Neural cell (in vitro differentiated cells): Measurements from ENCODE around the gene CAPN13. TPM values are rescaled to one million over a fixed set of nuclear protein-coding genes. Genes with fewer than 3 reads are reported as not detected.

ENCODE experiments used
- H2AFZ ChIP-seq: fragments of 200-600, 300-800 bp; sonication (generic), shearing (Covaris generic); 2 replicates; pipeline ENCODE4 v1.6.0; 2014; ENCODE audit warnings: low read depth, mild to moderate bottlenecking, antibody characterized with exemption, low read length, moderate library complexity
- H3F3A ChIP-seq: fragments of 200-600 bp; shearing (Covaris generic); 2 replicates; pipeline ENCODE4 v1.6.1; 2016; ENCODE audit warnings: mild to moderate bottlenecking, moderate library complexity, mixed read lengths, antibody characterized with exemption, low read length; ENCODE audit not compliant: insufficient read depth, poor library complexity, severe bottlenecking
- H3K27ac ChIP-seq: fragments of 200-600, 300-800 bp; sonication (generic), shearing (Covaris generic); 2 replicates; pipeline ENCODE4 v1.5.1; 2014; ENCODE audit warnings: mild to moderate bottlenecking, low read length, moderate library complexity
- H3K27me3 ChIP-seq: fragments of 300-800, 200-600 bp; sonication (generic), shearing (Covaris generic); 2 replicates; pipeline ENCODE4 v1.6.0; 2014; ENCODE audit warnings: mild to moderate bottlenecking, low read depth, low read length, moderate library complexity; ENCODE audit not compliant: insufficient read depth
- H3K36me3 ChIP-seq: fragments of 300-800, 200-600 bp; sonication (generic), shearing (Covaris generic); 2 replicates; pipeline ENCODE4 v1.5.1; 2014; ENCODE audit warnings: mild to moderate bottlenecking, antibody characterized with exemption, low read length, moderate library complexity; ENCODE audit not compliant: insufficient read depth
- H3K4me2 ChIP-seq: fragments of 300-800, 200-600 bp; sonication (generic), shearing (Covaris generic); 2 replicates; pipeline ENCODE4 v1.6.0; 2014; ENCODE audit warnings: mild to moderate bottlenecking, low read length
- H3K4me3 ChIP-seq: fragments of 300-800, 200-600 bp; sonication (generic), shearing (Covaris generic); 2 replicates; pipeline ENCODE4 v1.5.1; 2014; ENCODE audit warnings: mild to moderate bottlenecking, low read length, moderate library complexity
- H3K79me2 ChIP-seq: fragments of 200-600 bp; shearing (Covaris generic); replicated peaks from 2 replicates; pipeline ENCODE4 v1.6.0; 2014; ENCODE audit warnings: mild to moderate bottlenecking, low read length, moderate library complexity; ENCODE audit not compliant: insufficient read depth
- H3K9ac ChIP-seq: fragments of 300-800, 200-600 bp; sonication (generic), shearing (Covaris generic); 2 replicates; pipeline ENCODE4 v1.6.1; 2016; ENCODE audit warnings: mild to moderate bottlenecking, low read length, mixed read lengths
- H3K9me2 ChIP-seq: fragments of 200-600 bp; shearing (Covaris generic); 2 replicates; pipeline ENCODE4 v1.6.1; 2016; ENCODE audit warnings: mild to moderate bottlenecking, low read length, mixed read lengths; ENCODE audit not compliant: insufficient read depth
- H3K9me3 ChIP-seq: fragments of 200-600, 300-800 bp; sonication (generic), shearing (Covaris generic); 2 replicates; pipeline ENCODE4 v1.6.1; 2016; ENCODE audit warnings: mild to moderate bottlenecking, mixed run types, low read length, moderate library complexity, mixed read lengths
- H4K20me1 ChIP-seq: fragments of 200-600 bp; shearing (Covaris generic); 2 replicates; pipeline ENCODE4 v1.6.1; 2016; ENCODE audit warnings: mild to moderate bottlenecking, mixed run types; ENCODE audit not compliant: insufficient read depth
- CTCF ChIP-seq: fragments of 450-650 bp; IDR thresholded peaks from 2 replicates; pipeline ENCODE4 v1.5.1; 2014; ENCODE audit warnings: antibody characterized with exemption, mild to moderate bottlenecking, moderate library complexity; ENCODE audit not compliant: poor library complexity, severe bottlenecking
- EP300 ChIP-seq: fragments of 450-650 bp; conservative IDR thresholded peaks from 2 replicates; pipeline ENCODE4 v1.6.1; 2014; ENCODE audit warnings: antibody characterized with exemption, mild to moderate bottlenecking, moderate library complexity; ENCODE audit not compliant: poor library complexity, severe bottlenecking
- EZH2 ChIP-seq: fragments of 200-600, 300-800 bp; shearing (Covaris generic), sonication (generic); IDR thresholded peaks from 2 replicates; pipeline ENCODE4 v1.6.1; 2014; ENCODE audit warnings: antibody characterized with exemption, low read length, borderline replicate concordance, mild to moderate bottlenecking; ENCODE audit not compliant: insufficient read depth, poor library complexity, severe bottlenecking
- MXI1 ChIP-seq: fragments of 450-650 bp; conservative IDR thresholded peaks from 2 replicates; pipeline ENCODE4 v1.6.1; 2014; ENCODE audit warnings: antibody characterized with exemption, mild to moderate bottlenecking; ENCODE audit not compliant: poor library complexity, severe bottlenecking
- POLR2AphosphoS5 ChIP-seq: IDR thresholded peaks from 2 replicates; pipeline ENCODE4 v1.6.1; 2012
- RAD21 ChIP-seq: fragments of 450-650 bp; conservative IDR thresholded peaks from 2 replicates; pipeline ENCODE4 v1.6.1; 2014; ENCODE audit warnings: antibody characterized with exemption, mild to moderate bottlenecking, moderate library complexity
- REST ChIP-seq: IDR thresholded peaks from 2 replicates; pipeline ENCODE4 v1.6.1; 2012; ENCODE audit warnings: borderline replicate concordance
- SMC3 ChIP-seq: fragments of 450-650 bp; conservative IDR thresholded peaks from 2 replicates; pipeline ENCODE4 v1.6.1; 2014; ENCODE audit warnings: antibody characterized with exemption, mild to moderate bottlenecking, moderate library complexity; ENCODE audit not compliant: poor library complexity
- TAF1 ChIP-seq: IDR thresholded peaks from 2 replicates; pipeline ENCODE4 v1.6.1; 2012; ENCODE audit warnings: low read depth
- polyA plus RNA-seq: library from polyadenylated mRNA; depleted of rRNA; stranded (reverse); fragments of >200 nt; gene quantifications from 2 replicates; pipeline ENCODE4 v1.2.3, GENCODE V29; 2014

Gene CAPN13
- polyA plus RNA-seq, 1 donor from 2014 or later = not detected

GRCh38 chr2:30769481-30769780, 37.8 kb downstream of the CAPN13 start:
- Histone ChIP-seq H3K9ac (no peak overlapping the region), H3K27ac (no peak overlapping the region), H3K4me2 (no peak overlapping the region), H2AFZ (no peak overlapping the region), H3K9me3 (no peaks in the 10 kb centered on the region), H3F3A (no peaks in the 10 kb centered on the region), H4K20me1 (no peaks in the 10 kb centered on the region), H3K36me3 (no peaks in the 10 kb centered on the region), H3K27me3 (no peaks in the 10 kb centered on the region), H3K4me3 (no peak overlapping the region), H3K79me2 (no peaks in the 10 kb centered on the region), H3K9me2 (no peaks in the 10 kb centered on the region)
- no peak for TF ChIP-seq POLR2AphosphoS5
- TF ChIP-seq CTCF = no peak
- no peak for TF ChIP-seq MXI1
- TF ChIP-seq TAF1 = no peak
- no peak for TF ChIP-seq EP300
- TF ChIP-seq RAD21 = no peak
- TF ChIP-seq SMC3 = no peak
- TF ChIP-seq REST = no peak
- TF ChIP-seq EZH2 = no peak

GRCh38 chr2:30768708-30769480, 38.4 kb downstream of the CAPN13 start:
- no peak overlapping the region for H2AFZ ChIP-seq
- no peaks in the 10 kb centered on the region for H3F3A ChIP-seq
- no peak for TF ChIP-seq REST
- H3K79me2 ChIP-seq = no peaks in the 10 kb centered on the region
- H3K9me3 ChIP-seq = no peaks in the 10 kb centered on the region
- H4K20me1 ChIP-seq = no peaks in the 10 kb centered on the region
- H3K27me3 ChIP-seq = no peaks in the 10 kb centered on the region
- no peak overlapping the region for H3K4me3 ChIP-seq
- no peaks in the 10 kb centered on the region for H3K9me2 ChIP-seq
- H3K4me2 ChIP-seq = no peak overlapping the region
- no peak overlapping the region for H3K9ac ChIP-seq
- H3K27ac ChIP-seq = no peak overlapping the region
- no peaks in the 10 kb centered on the region for H3K36me3 ChIP-seq
